Activated naive CD4-positive, alpha-beta T cell (primary cell): ENCODE results near the gene THEM4.
A peak's percentile ranks its signal among the peaks of the same experiment; 100 is the strongest.

Experiments used
- DNase-seq, 4 experiments: peaks; one replicate each; lab custom pipeline; 2025; lab: John Stamatoyannopoulos, UW

The THEM4 gene

GRCh38 chr1:151909167-151910149, at the start of gene THEM4:
Gene THEM4 (minus strand): TSS chr1:151909511. CDS start chr1:151909458, 53 bp downstream.
- peak; percentile 75 to 85 (median 84) for DNase-seq

GRCh38 chr1:151958959-151959358, 49.6 kb upstream of the THEM4 start:
- no peak for DNase-seq

- DNase-seq: no peak
These were observed 47.7 kb upstream of the THEM4 start for GRCh38 chr1:151956957-151957497.

- DNase-seq: no peak
These were observed 44.2 kb upstream of the THEM4 start for GRCh38 chr1:151953409-151954094.

- no peak for DNase-seq
These were observed 43.5 kb upstream of the THEM4 start for GRCh38 chr1:151952811-151953210.

- DNase-seq: no peak
These were observed 40.3 kb upstream of the THEM4 start for GRCh38 chr1:151949371-151950193.

GRCh38 chr1:151948506-151948905, 39.2 kb upstream of the THEM4 start:
- DNase-seq: no peak

GRCh38 chr1:151947140-151947539, 37.8 kb upstream of the THEM4 start:
- DNase-seq: no peak

GRCh38 chr1:151945725-151946722, 36.7 kb upstream of the THEM4 start:
- DNase-seq: peak in 2 of 4 experiments; percentile 15 to 27

- no peak for DNase-seq
These were observed 35.7 kb upstream of the THEM4 start for GRCh38 chr1:151944857-151945575.

- DNase-seq: no peak
These were observed 35.0 kb upstream of the THEM4 start for GRCh38 chr1:151944126-151944856.

GRCh38 chr1:151943591-151943990, 34.3 kb upstream of the THEM4 start:
- DNase-seq: no peak

GRCh38 chr1:151942882-151943281, 33.6 kb upstream of the THEM4 start:
- no peak for DNase-seq

GRCh38 chr1:151940541-151940940, 31.2 kb upstream of the THEM4 start:
- DNase-seq: no peak

- no peak for DNase-seq
These were observed 30.5 kb upstream of the THEM4 start for GRCh38 chr1:151939779-151940178.

- DNase-seq: no peak
These were observed 29.8 kb upstream of the THEM4 start for GRCh38 chr1:151939141-151939540.

- DNase-seq: no peak
These were observed 27.3 kb upstream of the THEM4 start for GRCh38 chr1:151936653-151937052.

GRCh38 chr1:151935894-151936602, 26.7 kb upstream of the THEM4 start:
- no peak for DNase-seq

- no peak for DNase-seq
These were observed 25.8 kb upstream of the THEM4 start for GRCh38 chr1:151935154-151935553.
